Stimulated activated CD4-positive, alpha-beta T cell treated with anti-CD3 and anti-CD28 coated beads, Interleukin-1b, Interleukin-23, amount 100 ng/mL, for 48 hours (primary cell): ENCODE results near the gene DENND5B.
"Not testable (repeated sequence)": the region's sequence is repeated elsewhere in the genome, so short reads cannot be mapped to it uniquely, and the experiment has no call there.

ENCODE experiments used
- DNase-seq: peaks from one replicate; pipeline ENCODE4 v3.0.0-alpha.2; 2020

DENND5B gene

DNA sequence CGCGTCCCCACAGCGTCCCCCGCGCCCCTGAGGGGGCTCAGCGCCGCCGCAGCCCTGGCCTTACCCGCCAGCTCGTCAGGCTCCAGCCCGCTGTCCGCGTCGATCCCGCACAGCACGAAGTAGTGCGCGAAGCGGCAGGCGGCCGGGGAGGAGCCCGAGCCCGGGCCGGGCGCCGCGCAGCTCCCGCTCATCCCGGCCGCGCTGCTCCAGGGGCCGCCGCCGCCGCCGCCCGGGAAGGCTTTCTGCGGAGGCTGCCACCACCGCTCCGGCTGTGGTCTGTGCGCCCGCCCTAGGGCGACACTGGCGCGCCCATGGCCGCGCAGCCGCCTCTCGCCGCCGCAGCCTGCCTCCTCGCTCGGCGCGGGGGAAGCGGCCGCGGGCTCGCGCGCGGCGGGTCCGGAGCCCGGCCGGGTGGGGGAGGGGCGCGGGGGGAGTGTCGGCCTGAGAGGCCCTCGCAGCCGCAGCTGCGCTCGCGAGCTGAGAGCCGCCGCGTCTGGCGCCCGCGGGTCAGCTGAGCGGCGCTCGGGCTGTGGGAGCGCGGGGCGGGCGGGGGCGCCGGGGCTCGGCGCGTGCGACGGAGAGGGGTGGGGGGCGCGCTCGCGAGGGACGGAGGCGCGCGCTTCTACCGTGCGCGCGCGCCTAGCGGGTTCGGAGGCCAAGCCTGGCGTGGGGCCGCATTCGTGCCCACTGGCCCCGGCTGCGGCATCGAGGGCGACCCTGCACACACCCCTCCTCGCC lies at the start of gene DENND5B:
TSS of gene DENND5B (minus strand) at position 495 of the 738 bp plus-strand sequence. CDS start at position 191, 304 bp downstream.
- DNase-seq: peak; percentile 4

DNA sequence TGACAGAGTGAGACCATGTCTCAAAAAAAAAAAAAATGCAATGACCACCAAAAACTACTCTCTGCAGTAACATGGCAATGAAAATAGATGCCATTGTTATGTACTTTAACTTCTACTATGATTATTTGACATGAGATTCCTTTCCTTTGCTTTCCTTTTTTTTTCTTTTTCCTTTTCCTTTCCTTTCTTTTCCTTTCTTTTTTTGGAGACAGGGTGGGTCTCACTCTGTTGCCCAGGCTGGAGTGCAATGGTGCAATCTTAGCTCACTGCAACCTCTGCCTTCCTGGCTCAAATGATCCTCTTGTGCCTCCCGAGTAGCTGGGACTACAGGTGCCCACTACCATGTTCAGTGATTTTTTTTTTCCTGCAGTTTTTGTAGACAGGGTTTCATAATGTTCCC lies 43.7 kb upstream of the DENND5B start:
- DNase-seq: no peak

DNA sequence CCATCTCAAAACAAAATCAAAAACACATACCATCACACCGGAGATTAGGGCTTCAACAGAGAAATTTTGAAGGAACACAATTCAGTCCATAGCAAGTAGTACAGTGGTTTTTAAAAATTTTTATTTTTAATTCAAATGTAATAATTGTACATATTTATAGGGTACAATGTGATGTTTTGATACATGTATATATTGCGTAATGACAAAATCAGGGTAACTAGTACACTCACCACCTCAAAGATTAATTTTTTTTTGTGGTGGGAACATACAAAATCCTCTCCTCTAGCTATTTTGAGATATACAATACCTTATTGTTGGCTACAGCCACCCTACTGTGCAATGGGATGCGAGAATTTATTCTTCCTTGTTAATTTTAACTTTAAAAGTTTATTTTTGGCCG lies 42.5 kb upstream of the DENND5B start:
- no peak for DNase-seq

DNA sequence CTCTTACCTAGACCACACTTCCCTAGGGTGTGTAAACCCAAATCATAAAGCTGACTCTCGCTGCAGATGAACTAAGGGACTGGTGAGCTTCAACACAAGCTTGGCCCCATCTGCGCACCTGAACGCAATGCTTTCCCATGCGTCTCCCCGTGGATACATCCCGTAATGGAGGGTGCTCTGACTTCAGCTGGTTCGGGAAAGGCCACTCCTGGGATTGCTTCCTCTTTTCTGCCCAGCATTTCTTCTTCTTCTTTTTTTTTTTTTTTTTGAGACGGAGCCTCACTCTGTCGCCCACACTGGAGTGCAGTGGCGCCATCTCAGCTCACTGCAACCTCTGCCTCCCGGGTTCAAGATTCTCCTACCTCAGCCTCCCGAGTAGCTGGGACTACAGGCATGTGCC lies 40.9 kb upstream of the DENND5B start:
- DNase-seq: no peak

DNA sequence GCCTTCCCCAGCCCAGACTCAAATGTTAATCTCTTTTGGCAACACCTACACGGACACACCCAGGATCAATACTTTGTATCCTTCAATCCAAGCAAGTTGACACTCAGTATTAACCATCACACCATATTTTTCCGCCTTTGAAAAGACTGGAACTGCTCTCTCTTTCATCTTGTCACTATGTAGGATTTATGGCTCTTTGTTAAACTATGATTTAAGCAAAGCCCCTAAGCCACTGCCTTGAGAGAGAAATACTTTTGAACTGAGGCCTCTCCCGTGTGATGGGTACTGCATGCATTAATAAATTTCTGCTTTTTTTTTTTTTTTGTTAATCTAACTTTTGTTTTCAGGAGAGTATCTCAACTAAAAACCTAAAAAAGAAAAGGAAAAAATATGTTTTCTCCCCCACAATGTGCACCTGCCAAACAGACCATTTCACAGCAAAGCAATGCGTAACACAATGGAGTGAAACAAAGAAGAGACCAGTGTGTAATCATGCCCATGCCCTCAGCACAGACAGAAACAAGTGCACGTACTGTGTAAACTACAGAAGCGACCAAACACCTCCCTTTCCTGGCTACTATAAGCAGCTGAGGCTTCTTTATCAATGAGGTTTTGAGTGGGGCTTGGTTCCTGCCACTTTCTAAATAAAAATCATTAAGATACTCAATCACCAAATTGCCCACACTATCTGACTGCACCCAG lies 40.2 kb upstream of the DENND5B start:
- DNase-seq: no peak

DNA sequence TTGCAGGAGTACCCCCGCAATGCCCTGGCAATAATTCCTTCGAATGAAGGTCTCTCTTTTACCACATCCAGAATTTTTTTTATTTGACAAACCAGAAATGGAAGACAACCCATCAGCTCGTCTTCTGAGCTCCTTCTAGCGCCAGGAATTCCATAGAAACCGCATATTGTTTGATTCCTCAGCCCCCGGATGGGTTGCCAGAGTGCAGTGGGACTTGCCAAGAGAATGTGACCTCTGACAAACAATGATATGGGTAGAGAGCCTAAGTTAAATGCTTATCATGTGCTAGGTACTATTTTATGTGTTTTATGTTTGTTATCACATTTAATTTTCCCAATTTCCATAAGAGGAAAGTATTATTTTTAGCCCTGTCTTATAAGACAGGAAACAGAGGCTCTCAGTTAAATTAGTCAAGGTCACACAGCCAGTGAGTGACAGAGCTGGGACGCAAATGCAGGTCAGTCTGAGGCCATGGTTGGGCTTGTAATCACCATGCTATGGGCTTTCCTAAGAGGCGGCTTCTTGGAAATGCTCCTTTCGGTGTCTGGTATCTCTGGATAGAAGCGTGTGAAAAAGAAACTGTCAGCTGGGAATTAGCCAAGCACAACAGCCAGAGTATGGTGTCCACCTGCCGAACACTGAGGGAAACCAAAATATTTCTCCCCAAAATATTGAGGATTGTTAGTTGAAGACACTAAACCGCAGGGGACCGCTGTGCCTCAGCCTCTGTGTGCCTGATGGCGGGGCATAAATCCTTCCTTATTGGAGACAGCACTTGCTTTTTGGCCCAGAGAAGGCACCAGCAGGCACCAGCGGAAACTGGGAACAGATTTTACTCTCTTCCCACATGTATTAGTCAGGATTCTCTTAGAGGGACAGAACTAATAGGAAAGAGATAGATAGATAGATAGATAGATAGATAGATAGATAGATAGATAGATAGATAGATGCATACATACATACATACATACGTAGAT lies 39.1 kb upstream of the DENND5B start:
- no peak for DNase-seq

DNA sequence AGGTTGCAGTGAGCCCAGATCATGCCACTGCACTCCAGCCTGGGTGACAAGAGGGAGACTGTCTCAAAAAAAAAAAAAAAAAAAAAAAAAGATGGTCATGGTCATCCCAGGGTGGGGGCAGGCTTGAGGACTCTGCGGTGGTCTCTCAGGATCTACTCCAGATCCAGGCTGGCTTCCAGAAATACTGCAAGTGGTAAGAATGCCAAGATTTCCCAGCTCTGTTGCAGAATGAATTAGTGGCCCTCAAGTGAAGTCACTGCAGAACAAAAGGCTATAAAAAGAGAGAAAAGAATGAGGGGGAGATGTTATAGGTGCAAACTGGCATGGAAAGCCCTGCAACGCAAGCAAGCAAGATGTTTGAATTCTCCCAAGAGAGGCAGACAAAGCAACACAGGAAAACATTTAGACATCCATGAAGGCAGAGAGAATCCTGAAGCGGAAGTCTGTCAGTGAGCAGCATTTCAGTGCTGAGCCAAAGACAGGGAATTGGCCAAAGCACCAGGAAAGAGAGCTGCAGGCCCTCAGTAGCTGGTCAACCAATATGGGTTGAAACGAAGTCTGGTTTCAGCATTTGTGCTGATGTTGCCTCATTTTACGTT lies 36.6 kb upstream of the DENND5B start:
- no peak for DNase-seq

DNA sequence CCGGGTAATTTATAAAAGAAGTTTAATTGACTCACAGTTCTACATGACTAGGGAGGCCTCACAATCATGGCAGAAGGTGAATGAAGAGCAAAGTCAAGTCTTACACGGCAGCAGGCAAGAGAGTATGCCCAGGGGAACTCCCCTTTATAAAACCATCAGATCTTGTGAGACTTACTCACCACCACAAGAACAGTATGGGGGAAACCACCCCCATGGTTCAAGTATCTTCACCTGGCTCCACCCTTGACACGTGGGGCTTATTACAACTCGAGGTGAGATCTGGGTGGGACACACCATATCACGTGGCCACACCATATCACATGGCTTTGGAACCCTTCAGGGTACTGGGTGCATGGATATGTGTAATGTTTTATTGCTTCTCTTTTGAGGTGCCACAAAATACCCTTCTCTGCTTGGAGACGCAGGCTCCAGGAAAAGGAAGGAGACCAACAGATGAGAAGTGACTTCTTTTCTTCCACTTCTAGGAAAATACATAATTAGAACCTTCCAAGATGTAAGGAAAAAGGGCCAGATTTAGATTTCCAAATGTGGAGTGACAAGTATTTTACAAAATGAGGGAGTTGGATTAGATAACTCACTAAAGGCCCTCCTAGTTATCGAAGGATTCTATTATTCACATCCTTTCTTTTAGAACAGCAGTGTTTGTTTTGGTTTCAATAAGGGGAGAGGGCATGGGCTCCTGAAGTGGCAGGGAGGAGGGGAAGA lies 35.5 kb upstream of the DENND5B start:
- DNase-seq: no peak

DNA sequence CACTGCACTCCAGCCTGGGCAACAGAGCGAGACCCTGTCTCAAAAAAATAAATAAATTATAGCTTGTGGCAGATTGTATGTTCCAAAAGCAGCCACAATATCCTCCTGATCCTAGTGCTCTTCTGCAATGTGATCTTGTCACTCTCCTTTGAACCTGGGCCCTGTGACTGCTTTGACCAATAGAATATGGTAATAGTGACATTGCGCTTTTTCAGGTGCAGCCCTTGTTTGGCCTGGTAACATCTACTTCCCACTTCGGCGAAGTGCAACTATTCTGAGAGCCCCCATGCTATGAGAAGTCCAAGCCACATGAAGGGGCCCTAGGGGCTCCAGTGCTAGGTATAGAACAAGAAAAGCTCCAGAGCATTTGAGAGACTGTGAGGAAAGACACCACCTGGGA lies 31.1 kb upstream of the DENND5B start:
- no peak for DNase-seq

DNA sequence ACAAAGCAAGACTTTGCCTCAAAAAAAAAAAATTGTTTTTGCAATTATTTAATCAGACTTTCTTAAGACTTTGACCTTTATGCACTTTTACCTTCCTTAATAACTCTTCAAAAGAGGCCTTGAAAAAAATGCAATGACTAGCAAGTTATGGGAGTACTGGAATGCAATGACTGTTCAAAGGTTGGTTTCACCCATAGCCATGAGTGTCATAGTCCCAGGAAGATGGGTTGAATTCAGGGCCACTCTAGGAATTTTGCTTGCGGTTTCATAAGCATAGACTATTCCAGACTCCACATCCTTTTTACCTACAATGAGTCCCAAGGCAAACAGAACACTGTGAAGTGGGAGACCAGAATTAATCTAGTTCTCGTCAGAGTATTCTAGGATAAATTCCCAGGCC lies 29.4 kb upstream of the DENND5B start:
- no peak for DNase-seq

DNA sequence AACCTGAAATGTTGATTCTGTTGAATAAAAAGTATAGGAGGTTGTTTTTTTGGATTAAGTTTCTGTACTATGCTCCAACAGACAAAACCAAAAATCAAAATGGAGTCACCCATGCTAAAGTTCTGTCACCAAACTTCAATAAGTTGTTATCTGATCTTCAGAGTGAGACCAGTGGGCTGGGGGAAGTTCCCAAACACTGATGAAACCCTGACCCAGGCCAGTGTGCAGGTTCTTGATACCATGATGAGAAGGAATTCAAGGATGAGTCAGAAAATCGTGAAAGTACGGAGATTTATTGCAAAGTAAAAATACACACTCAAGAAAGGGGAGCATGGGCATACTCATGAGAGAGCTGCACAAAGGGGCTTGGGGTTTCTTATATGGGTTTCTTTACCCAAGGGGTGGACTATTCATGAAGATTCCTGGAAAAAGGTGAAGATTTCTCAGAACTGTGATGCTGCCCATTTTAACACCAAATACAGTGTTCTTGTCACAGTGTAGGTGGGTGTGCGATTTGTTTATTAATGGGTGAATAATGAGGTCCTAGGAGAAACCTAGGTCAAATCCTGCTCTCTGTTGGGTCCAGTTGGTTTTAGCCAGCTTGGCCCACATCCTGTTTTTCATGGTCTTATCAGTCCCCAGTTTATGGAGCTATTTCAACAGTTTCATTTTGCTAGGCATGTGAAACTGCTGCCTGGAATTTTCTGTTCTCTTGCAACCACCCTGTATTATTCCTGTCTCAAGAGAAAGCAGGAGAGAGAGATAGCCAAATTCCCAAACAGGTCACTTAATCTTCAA lies 27.5 kb upstream of the DENND5B start:
- DNase-seq: no peak

DNA sequence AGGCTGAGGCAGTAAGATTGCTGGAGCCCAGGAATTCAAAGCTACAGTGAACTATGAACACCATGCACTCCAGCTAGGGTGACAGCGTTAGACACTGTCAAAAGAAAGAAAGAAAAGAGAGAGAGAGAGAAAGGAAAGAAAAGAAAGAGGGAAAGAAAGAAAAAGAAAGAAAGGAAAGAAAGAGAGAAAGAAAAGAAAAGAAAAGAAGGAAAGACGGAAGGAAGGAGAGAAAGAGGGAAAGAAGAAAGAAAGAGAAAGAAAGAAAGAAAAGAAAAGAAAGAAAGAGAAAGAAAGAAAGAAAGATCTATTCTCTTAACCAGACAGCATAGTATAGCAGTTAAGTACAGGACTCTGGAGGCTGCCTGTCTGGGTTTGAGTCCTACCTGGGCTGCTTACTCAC lies 21.9 kb upstream of the DENND5B start:
- no peak for DNase-seq

DNA sequence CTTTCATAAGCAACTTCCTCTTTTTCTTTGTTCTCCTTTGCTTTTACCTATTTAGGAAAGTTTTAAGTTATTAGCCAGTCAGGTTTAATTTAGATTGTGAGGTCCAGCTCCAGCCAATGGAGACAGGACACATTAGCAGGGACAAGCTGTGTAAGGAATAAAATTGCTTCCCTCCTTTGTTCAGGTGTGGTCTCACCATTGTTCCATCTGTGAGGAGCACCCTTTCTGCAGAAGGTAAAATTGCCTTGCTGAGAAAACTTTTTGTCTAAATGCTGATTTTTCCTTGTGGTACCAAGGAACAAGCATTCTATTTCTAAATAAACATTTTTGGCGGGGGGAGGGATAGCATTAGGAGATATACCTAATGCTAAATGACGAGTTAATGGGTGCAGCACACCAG lies 17.4 kb upstream of the DENND5B start:
- not testable (repeated sequence) for DNase-seq

DNA sequence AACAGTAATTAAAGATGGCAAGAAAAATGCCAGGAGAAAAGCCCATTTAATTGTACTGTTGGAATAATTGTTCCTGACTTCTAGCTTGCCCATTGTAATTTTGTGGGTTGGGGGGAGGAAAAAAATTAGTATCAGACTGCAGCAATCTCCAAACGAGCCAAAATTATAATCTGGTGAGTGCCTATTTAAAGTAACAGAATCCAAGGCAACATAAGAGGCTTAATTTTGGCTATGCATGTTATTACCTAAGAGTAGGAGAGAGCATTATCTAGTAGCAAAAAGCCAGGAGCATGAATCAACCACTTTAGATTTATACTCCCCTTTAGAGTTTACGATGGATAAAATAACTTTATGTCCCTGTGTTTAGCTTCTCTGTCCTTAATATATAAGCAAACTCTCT lies 14.6 kb upstream of the DENND5B start:
- DNase-seq: no peak

DNA sequence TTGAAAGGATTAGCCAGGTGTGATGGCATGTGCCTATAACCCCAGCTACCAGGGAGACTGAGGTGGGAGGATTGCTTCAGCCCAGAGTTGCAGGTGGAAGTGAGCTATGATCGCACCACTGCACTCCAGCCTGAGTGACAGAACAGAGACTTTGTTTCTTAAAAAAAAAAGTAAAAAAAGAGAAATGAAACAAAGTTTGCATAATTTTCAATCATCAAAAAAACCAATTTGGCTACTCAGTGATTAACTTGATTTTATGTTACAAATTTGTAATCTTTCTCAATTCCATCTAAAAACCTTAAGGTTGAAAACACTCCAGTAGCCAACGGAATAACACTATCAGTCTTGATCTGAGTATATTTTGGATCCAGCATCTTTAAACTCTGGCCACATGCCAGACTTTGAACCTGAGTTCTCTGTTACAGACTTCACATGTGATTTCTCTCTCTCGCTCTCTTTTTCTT lies 12.6 kb upstream of the DENND5B start:
- no peak for DNase-seq

DNA sequence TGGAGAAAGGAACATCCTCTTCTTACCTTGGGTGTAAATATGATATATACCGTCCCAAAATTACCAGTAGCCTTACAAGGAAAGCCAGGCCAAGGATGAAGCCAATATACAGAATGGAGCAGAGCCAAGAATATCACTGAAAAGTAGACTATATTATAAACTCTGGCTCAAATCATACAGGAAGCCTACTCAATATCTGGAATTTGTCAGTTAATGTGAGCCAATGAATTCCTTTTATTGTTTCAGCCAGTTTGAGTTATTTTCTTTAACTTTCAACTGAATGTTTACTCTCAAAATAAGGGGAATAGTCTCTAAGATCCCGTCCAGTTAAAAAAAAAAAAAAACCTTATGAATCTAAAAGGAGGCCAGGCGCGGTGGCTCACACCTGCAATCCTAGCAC lies 9.8 kb upstream of the DENND5B start:
- no peak for DNase-seq

DNA sequence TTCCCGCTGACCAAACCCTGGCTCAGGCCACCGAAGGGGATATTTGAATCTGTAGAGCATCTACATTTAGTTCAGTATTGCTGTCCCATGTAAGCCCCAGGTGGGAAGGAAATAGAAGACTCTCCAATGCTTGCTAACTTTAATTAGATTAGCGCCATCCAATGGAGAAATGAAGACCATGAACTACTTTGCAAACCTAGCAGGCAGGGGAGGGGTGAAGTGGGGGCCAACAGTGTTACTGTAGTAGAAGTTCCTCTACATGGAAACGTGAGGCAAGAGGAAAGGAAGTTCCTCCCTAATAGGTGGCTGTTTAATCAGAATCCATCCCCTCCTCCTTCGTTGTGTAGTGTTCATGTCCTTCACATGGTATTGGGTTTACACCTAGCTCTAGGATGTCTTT lies 9.3 kb upstream of the DENND5B start:
- DNase-seq: no peak

DNA sequence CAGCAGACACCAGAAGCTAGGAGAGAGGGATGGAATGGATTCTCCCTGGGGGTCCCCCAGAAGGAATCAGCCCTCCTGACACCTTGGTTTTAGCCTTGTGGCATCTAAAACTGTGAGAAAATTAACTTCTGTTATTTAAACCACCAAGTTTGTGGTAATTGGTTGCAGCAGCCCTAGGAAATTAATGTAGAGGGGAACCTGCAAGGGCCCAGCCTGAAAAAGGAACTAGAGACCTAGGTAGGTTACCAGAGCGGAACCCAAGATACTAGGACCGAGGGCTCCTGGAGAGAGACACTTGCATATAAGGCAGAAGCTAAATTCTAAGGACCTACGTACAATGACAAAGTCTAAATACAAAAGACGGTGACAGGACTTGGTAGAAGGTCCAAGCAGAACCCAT lies 8.1 kb upstream of the DENND5B start:
- no peak for DNase-seq

DNA sequence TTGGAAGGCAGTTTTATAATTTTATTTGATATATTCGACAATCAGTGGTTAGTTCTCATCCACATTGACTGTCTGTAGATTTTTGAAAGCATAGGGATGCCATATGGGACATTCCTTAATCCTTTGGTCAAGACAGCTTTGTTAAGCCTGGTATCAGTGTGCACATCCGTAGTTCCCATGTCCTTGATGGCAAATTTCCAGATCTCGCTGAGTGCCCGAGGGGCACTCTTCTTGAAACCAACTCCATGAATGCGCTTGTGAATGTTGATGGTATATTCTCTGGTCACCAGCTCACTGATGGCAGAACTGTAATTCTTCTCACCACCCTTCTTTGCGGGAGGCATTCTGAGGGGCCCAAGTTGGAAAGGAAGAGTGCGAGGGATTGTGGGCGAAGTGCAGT lies 6.1 kb upstream of the DENND5B start:
- DNase-seq: no peak

DNA sequence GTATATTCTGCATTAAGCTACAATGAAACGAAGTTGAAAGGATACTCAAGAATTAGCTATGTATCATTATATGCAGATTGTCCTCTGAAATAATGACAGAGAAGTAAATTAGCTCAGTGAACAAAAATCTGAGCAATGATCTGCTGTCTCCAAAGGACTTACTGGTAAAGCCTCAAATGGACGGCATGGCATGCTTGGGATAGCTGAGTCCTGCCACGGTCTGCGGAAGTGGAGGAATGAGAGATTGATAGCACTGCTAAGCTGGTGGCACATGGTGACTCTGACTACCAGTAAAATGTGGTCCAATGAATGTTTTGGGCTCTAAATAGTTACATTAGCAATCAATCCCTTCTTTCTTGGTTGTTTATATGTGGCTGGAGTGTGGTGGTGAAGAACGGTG lies 3.7 kb upstream of the DENND5B start:
- DNase-seq: no peak

DNA sequence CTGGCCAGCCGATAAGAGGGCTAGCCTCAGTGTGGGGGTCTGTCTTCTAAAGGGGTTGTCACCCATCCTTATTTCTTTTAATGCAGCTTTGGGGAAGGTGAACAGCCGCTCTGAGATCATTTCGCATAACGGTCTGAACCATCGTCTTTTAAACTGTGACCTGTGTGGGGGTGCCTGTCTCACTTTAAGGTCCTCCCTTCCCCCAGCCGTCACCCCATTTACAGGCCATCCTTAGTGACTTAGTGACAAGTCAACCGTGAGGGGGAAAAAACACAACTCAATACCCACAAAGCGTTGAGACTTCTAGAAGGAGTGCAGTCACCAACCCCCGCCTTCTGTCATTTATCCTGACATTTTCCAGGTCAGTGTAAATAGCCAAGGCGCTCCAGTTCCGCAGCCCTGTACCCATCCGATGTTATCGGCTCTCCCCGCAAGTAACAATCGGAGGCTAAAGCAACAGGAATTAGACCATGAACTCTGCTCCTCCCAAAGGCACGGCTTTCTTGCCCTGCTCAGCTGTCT lies 505 bp upstream of the DENND5B start:
- DNase-seq: no peak
